Chondrocyte (in vitro differentiated cells): Measurements from ENCODE around the gene GALNTL6. TPM values are rescaled to one million over a fixed set of nuclear protein-coding genes. Genes with fewer than 3 reads are reported as not detected.

Source experiments
- DNase-seq: peaks from one replicate; pipeline ENCODE4 v3.0.0; 2021; ENCODE audit warnings: mixed read lengths, low spot score
- H3K27ac Mint-ChIP-seq: one replicate; pipeline ENCODE4 v1.8.0; 2021; ENCODE audit warnings: mild to moderate bottlenecking, moderate library complexity, mixed read lengths; ENCODE audit not compliant: unreplicated experiment
- H3K27me3 Mint-ChIP-seq: 2 replicates; pipeline ENCODE4 v1.8.0; 2021; ENCODE audit warnings: low read depth, mixed read lengths
- H3K36me3 Mint-ChIP-seq: 2 replicates; pipeline ENCODE4 v1.8.0; 2021; ENCODE audit warnings: low read depth, mixed read lengths
- H3K4me1 Mint-ChIP-seq: 2 replicates; pipeline ENCODE4 v1.8.0; 2021; ENCODE audit warnings: low read depth, mild to moderate bottlenecking, mixed read lengths
- H3K4me3 Mint-ChIP-seq: one replicate; pipeline ENCODE4 v1.8.0; 2021; ENCODE audit warnings: mild to moderate bottlenecking, moderate library complexity, mixed read lengths; ENCODE audit not compliant: unreplicated experiment
- H3K9me3 Mint-ChIP-seq: 2 replicates; pipeline ENCODE4 v1.8.0; 2021; ENCODE audit warnings: low read depth, mixed read lengths
- total RNA-seq: library from RNA; stranded (reverse); gene quantifications from 3 replicates; pipeline ENCODE4 v1.2.1, GENCODE V29; 2021
- TF ChIP-seq, protein P1 (sequence below): fragments of 200-600 bp; sonication (generic); IDR thresholded peaks from 2 replicates; pipeline ENCODE4 v1.5.0; 2021; ENCODE audit warnings: antibody characterized with exemption, mild to moderate bottlenecking, moderate library complexity

Gene GALNTL6
- total RNA-seq, 1 donor from 2014 or later = not detected

GRCh38 chr4:171875291-171875690 lies 62.1 kb downstream of the GALNTL6 start:
- H3K27ac Mint-ChIP-seq = no peak overlapping the region
- no peak overlapping the region for H3K4me3 Mint-ChIP-seq
- H3K4me1 Mint-ChIP-seq = peaks cover 4% of the 10 kb centered on the region
- DNase-seq = no peak
- TF ChIP-seq, protein P1, sequence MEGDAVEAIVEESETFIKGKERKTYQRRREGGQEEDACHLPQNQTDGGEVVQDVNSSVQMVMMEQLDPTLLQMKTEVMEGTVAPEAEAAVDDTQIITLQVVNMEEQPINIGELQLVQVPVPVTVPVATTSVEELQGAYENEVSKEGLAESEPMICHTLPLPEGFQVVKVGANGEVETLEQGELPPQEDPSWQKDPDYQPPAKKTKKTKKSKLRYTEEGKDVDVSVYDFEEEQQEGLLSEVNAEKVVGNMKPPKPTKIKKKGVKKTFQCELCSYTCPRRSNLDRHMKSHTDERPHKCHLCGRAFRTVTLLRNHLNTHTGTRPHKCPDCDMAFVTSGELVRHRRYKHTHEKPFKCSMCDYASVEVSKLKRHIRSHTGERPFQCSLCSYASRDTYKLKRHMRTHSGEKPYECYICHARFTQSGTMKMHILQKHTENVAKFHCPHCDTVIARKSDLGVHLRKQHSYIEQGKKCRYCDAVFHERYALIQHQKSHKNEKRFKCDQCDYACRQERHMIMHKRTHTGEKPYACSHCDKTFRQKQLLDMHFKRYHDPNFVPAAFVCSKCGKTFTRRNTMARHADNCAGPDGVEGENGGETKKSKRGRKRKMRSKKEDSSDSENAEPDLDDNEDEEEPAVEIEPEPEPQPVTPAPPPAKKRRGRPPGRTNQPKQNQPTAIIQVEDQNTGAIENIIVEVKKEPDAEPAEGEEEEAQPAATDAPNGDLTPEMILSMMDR = no peak
- H3K36me3 Mint-ChIP-seq = no peaks in the 10 kb centered on the region
- no peaks in the 10 kb centered on the region for H3K9me3 Mint-ChIP-seq
- no peaks in the 10 kb centered on the region for H3K27me3 Mint-ChIP-seq

DNA sequence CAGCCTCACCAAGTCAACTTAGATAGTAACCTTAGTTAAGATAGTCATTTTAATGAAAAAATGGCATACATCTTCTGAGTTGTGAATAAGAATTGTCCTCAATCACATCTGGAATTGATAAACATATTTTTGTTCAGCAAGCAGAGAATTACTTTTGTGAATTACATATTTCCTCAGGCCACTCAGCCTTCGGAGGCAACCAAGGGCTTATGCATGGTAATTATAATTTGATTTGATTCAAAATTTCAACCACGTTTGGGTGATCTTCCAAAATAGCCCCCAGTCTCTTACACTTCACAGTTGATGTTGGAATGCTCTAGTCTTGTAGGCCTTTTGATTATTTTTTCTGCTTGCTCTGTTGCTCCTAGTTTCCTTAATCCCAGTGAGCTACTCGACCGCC lies 63.4 kb downstream of the GALNTL6 start:
- Mint-ChIP-seq H3K36me3 (no peaks in the 10 kb centered on the region), H3K27ac (no peak overlapping the region), H3K27me3 (no peaks in the 10 kb centered on the region), H3K9me3 (no peaks in the 10 kb centered on the region), H3K4me1 (peaks cover 7% of the 10 kb centered on the region), H3K4me3 (no peak overlapping the region)
- DNase-seq = no peak
- TF ChIP-seq, protein P1 = no peak

GRCh38 chr4:171880136-171880535 lies 66.9 kb downstream of the GALNTL6 start:
- no peaks in the 10 kb centered on the region for H3K27me3 Mint-ChIP-seq
- peaks cover 7% of the 10 kb centered on the region for H3K4me1 Mint-ChIP-seq
- no peaks in the 10 kb centered on the region for H3K9me3 Mint-ChIP-seq
- H3K4me3 Mint-ChIP-seq = no peak overlapping the region
- H3K27ac Mint-ChIP-seq = peak overlapping the region; percentile 67
- no peaks in the 10 kb centered on the region for H3K36me3 Mint-ChIP-seq
- no peak for DNase-seq
- TF ChIP-seq, protein P1 = no peak

DNA sequence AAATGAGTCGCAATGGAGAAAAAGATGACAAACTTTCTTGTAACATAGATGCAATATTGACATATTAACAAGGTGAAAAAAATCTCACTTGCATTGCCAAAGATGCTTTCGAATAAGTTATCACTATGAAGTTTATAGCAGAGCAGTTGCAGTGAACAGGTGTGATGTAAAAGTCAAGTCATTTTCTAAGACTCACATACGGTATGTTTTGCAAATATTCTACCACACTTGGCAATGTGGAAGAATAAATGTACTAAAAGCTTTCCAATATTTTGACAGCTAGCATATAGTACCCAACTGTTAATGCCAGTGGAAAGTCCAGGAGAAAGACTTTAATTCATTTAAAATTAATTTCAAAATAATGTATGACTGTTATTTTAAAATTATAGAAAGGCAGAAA lies 76.5 kb downstream of the GALNTL6 start:
- H3K4me1 Mint-ChIP-seq = no peaks in the 10 kb centered on the region
- H3K27ac Mint-ChIP-seq = no peak overlapping the region
- no peak for DNase-seq
- TF ChIP-seq, protein P1 = no peak
- no peaks in the 10 kb centered on the region for H3K36me3 Mint-ChIP-seq
- H3K4me3 Mint-ChIP-seq = no peak overlapping the region
- no peaks in the 10 kb centered on the region for H3K9me3 Mint-ChIP-seq
- H3K27me3 Mint-ChIP-seq = no peaks in the 10 kb centered on the region

DNA sequence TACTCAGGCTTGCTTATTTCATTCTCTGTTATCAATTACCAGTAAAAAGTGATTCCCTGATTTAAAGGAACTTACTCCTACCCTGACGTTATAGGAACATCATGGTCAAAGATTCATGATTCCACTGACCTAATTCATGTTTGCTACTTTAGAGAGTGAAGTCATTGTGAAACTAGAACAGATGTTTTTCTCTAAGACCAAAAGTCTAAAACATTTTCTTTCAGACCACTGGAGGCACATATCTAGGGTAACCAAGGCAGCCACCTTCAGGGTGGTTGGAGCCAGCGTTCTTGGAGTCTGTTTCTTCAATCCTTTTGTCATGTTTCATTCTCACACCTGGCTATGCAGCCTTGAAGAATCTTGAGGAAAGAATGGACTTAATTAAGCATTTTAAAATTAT lies 77.8 kb downstream of the GALNTL6 start:
- H3K27me3 Mint-ChIP-seq = no peaks in the 10 kb centered on the region

More for the DNA sequence above, 77.8 kb downstream of the GALNTL6 start:
- Mint-ChIP-seq H3K4me1 (no peaks in the 10 kb centered on the region), H3K4me3 (no peak overlapping the region), H3K27ac (no peak overlapping the region), H3K9me3 (no peaks in the 10 kb centered on the region), H3K36me3 (no peaks in the 10 kb centered on the region)
- no peak for DNase-seq
- TF ChIP-seq, protein P1 = no peak
